Measurements from ENCODE around the gene ARL3.
A peak's percentile ranks its signal among the peaks of the same experiment; 100 is the strongest.

ARL3 gene

GRCh38 chr10:102631525-102632393, 82.4 kb downstream of the ARL3 start:
- Histone ChIP-seq H3K4me3 (no peak overlapping the region), H3K27ac (peak overlapping the region in 17 of 21 experiments; percentile 49 to 88 (median 74))

GRCh38 chr10:102630663-102631062, 83.5 kb downstream of the ARL3 start:
- H3K4me3 ChIP-seq: no peak overlapping the region
- H3K27ac ChIP-seq: peak overlapping the region in 7 of 21 experiments; percentile 2 to 88 (median 49)

GRCh38 chr10:102629661-102630614, 84.3 kb downstream of the ARL3 start:
- Histone ChIP-seq H3K4me3 (no peak overlapping the region), H3K27ac (peak overlapping the region in 16 of 21 experiments; percentile 2 to 96 (median 64))

- no peak overlapping the region for H3K4me3 ChIP-seq
These were observed 85.7 kb downstream of the ARL3 start for GRCh38 chr10:102628451-102628911.

GRCh38 chr10:102627736-102628293, 86.4 kb downstream of the ARL3 start:
- H3K4me3 ChIP-seq: no peak overlapping the region
- H3K27ac ChIP-seq: peak overlapping the region in 20 of 21 experiments; percentile 12 to 96 (median 80)

More at GRCh38 chr10:102628451-102628911, 85.7 kb downstream of the ARL3 start:
- peak overlapping the region in 20 of 21 experiments; percentile 12 to 96 (median 80) for H3K27ac ChIP-seq

GRCh38 chr10:102627291-102627735, 86.9 kb downstream of the ARL3 start:
- no peak overlapping the region for H3K4me3 ChIP-seq
- H3K27ac ChIP-seq: peak overlapping the region in 20 of 21 experiments; percentile 12 to 96 (median 80)

- H3K4me3 ChIP-seq: no peak overlapping the region
- H3K27ac ChIP-seq: peak overlapping the region in 14 of 21 experiments; percentile 23 to 96 (median 82)
These were observed 88.0 kb downstream of the ARL3 start for GRCh38 chr10:102626026-102626685.

GRCh38 chr10:102624751-102625645, 89.2 kb downstream of the ARL3 start:
- Histone ChIP-seq H3K27ac (peak overlapping the region in 8 of 21 experiments; percentile 9 to 96 (median 80)), H3K4me3 (no peak overlapping the region)

- H3K27ac ChIP-seq: peak overlapping the region in 2 of 21 experiments; percentile 19 to 30
- no peak overlapping the region for H3K4me3 ChIP-seq
These were observed 90.1 kb downstream of the ARL3 start for GRCh38 chr10:102624094-102624493.
